Left lung (tissue), 10 donors: ENCODE data around the gene ALK. TPM values are rescaled to one million over a fixed set of nuclear protein-coding genes. Genes with fewer than 3 reads are reported as not detected.

Experiments used
- ATAC-seq: fragments of 200-7000 bp; cut with Tn5 transposase; one replicate; pipeline ENCODE4 v1.9.1; 2020; ENCODE audit warnings: moderate library complexity
- DNase-seq, 4 donors: peaks; one replicate each; pipeline ENCODE4 v3.0.0-alpha.2; 2013 to 2020
- H3K27ac ChIP-seq, 2 donors: fragments of 200-600 bp; sonication (generic) in 1 of 2; one replicate each; pipeline versions ENCODE4 v1.5.0 to v1.8.0; 2020 to 2021
- H3K27me3 ChIP-seq, 2 donors: fragments of 200-600 bp; sonication (generic) in 1 of 2; one replicate each; pipeline versions ENCODE4 v1.5.0 to v1.8.0; 2020 to 2021
- H3K36me3 ChIP-seq, 2 donors: fragments of 200-600 bp; sonication (generic) in 1 of 2; one replicate each; pipeline versions ENCODE4 v1.5.0 to v1.8.0; 2020 to 2021
- H3K4me1 ChIP-seq, 2 donors: fragments of 200-600 bp; one replicate each; pipeline ENCODE4 v1.8.0; 2021
- H3K4me3 ChIP-seq, 2 donors: fragments of 200-600 bp; sonication (generic) in 1 of 2; one replicate each; pipeline versions ENCODE4 v1.5.0 to v1.8.0; 2020 to 2021; ENCODE audit warnings: mild to moderate bottlenecking in 1 of 2
- H3K9me3 ChIP-seq, 2 donors: fragments of 200-600 bp; sonication (generic) in 1 of 2; one replicate each; pipeline versions ENCODE4 v1.5.0 to v1.8.0; 2020 to 2021
- CTCF ChIP-seq, 2 donors: fragments of 200-600 bp; sonication (generic) in 1 of 2; IDR thresholded peaks; one replicate each; pipeline versions ENCODE4 v1.5.0 to v1.8.0; 2021; ENCODE audit warnings: antibody characterized with exemption in 2 of 2
- intact Hi-C, 2 donors: fragments of 100-400 bp; cut with DNase I; formaldehyde crosslinking; loops; one replicate each; pipeline versions ENCODE4 v1.11.2 to v1.14.2; 2022
- polyA plus RNA-seq, 6 donors: library from polyadenylated mRNA; unstranded; fragments of 120-200 nt; gene quantifications; one replicate each; pipeline ENCODE4 v1.2.1, GENCODE V29; 2013; ENCODE audit not compliant: insufficient read length in 6 of 6
- total RNA-seq, 2 donors: library from RNA; stranded (reverse); fragmentation: NEBNext Ultra II Directional; extraction: Animal tissue kit (Norgen Biotek cat#: 25700); gene quantifications; one replicate each; pipeline ENCODE4 v1.2.1, GENCODE V29; 2021
- donor health status: DM: no; HTN: yes; CAD: no.
- donor health status: DM: no; HTN: no; CAD: no.

Gene ALK
- total and polyA plus RNA-seq, 8 donors = 0.06 to 0.70 (median 0.12) TPM; not detected in 2

GRCh38 chr2:29898999-29899398 is 22.4 kb downstream of the ALK start:
- Histone ChIP-seq H3K4me1 (no peaks in the 10 kb centered on the region), H3K4me3 (no peak overlapping the region), H3K27me3 (peaks cover 0 to 32% of the 10 kb centered on the region in 2 donors), H3K36me3 (no peaks in the 10 kb centered on the region), H3K27ac (no peak overlapping the region), H3K9me3 (no peaks in the 10 kb centered on the region)
- DNase-seq (no peak), ATAC-seq (no peak)
- TF ChIP-seq CTCF (IDR thresholded peaks at IDR 0.05) = no peak
- intact Hi-C loops = no loop called here

- no peak overlapping the region for H3K27ac ChIP-seq
- no peaks in the 10 kb centered on the region for H3K9me3 ChIP-seq
- DNase-seq (no peak), ATAC-seq (no peak)
- H3K27me3 ChIP-seq = peaks cover 0 to 24% of the 10 kb centered on the region in 2 donors
- intact Hi-C loops = no loop called here
- no peaks in the 10 kb centered on the region for H3K36me3 ChIP-seq
- H3K4me3 ChIP-seq = no peak overlapping the region
- no peaks in the 10 kb centered on the region for H3K4me1 ChIP-seq
- TF ChIP-seq CTCF (IDR thresholded peaks at IDR 0.05) = no peak
Measured at GRCh38 chr2:29894822-29895614, 26.4 kb downstream of the ALK start.

- Histone ChIP-seq H3K4me1 (no peaks in the 10 kb centered on the region), H3K27ac (no peak overlapping the region), H3K27me3 (peaks cover 0 to 16% of the 10 kb centered on the region in 2 donors), H3K36me3 (no peaks in the 10 kb centered on the region), H3K4me3 (no peak overlapping the region), H3K9me3 (no peaks in the 10 kb centered on the region)
- TF ChIP-seq CTCF (IDR thresholded peaks at IDR 0.05) = no peak
- intact Hi-C loops = no loop called here
- DNase-seq (no peak), ATAC-seq (no peak)
Measured at GRCh38 chr2:29892585-29893259, 28.7 kb downstream of the ALK start.

GRCh38 chr2:29881089-29881730 is 40.2 kb downstream of the ALK start:
- H3K4me3 ChIP-seq = no peak overlapping the region
- no peaks in the 10 kb centered on the region for H3K27me3 ChIP-seq
- no peak for DNase-seq
- TF ChIP-seq CTCF (IDR thresholded peaks at IDR 0.05) = no peak
- no peaks in the 10 kb centered on the region for H3K4me1 ChIP-seq
- H3K36me3 ChIP-seq = no peaks in the 10 kb centered on the region
- ATAC-seq = no peak
- H3K27ac ChIP-seq = no peak overlapping the region
- peaks cover 0 to 11% of the 10 kb centered on the region in 2 donors for H3K9me3 ChIP-seq
- intact Hi-C loops = no loop called here

GRCh38 chr2:29880084-29880483 is 41.3 kb downstream of the ALK start:
- TF ChIP-seq CTCF (IDR thresholded peaks at IDR 0.05) = no peak
- H3K27me3 ChIP-seq = no peaks in the 10 kb centered on the region
- intact Hi-C loops = no loop called here
- peaks cover 0 to 13% of the 10 kb centered on the region in 2 donors for H3K9me3 ChIP-seq
- no peak overlapping the region for H3K27ac ChIP-seq
- DNase-seq = no peak
- H3K4me3 ChIP-seq = no peak overlapping the region
- no peaks in the 10 kb centered on the region for H3K36me3 ChIP-seq
- H3K4me1 ChIP-seq = no peaks in the 10 kb centered on the region
- no peak for ATAC-seq
